Measurements from ENCODE around the gene ABHD3.
A peak's percentile ranks its signal among the peaks of the same experiment; 100 is the strongest.
"Not testable (repeated sequence)": the region's sequence is repeated elsewhere in the genome, so short reads cannot be mapped to it uniquely, and the experiment has no call there.

ABHD3 gene

DNA sequence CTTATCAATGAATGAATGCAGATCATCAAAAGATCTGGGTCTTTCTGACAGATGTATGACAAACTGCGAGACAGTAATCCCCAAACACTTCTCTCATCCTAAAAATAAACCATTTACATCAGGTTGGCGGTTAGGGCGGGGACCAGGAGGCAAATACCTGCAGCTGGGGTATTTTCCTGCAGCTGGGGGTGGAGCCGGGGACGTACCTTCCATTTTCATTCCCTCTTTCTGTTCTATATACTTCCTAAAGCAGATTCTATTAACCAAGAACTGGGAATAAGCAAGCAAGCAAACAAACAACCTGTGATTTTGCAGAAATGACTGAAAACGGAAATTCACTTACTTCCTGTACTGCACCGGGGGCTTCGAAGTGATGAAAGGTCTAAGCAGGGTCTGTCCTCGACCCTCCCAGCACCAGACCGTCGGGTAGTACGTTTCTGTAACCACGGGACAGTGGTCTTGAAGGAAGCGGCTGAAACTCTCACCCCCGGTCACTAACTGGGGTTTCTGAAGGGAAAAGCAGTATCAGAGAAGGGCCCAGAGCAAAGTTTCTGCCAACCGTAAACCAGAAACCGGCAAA lies 1.2 kb downstream of the ABHD3 start:
- DNase-seq (ENCODE audit: low read depth in 2 of 2) = peak in 1 of 2 donors; percentile 2

DNA sequence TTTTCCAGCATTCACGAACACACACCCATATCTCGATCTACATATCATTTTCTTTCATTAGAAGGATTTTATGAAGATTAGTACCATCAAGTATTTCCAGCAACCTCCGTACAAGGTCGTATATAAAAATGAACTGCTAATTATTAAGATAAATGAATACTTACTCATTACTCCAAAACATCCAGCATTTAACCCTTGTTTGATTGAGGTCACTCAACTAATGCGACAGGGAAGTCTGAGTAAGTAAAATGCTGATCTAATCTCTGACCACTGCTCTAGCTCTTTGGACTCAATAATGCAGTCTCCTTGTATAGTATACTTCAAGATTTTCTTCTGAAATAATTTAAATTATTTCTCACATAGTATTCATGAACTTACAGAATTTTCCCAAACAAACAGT lies 2.0 kb downstream of the ABHD3 start:
- no peak for DNase-seq (ENCODE audit: low read depth in 2 of 2)

DNA sequence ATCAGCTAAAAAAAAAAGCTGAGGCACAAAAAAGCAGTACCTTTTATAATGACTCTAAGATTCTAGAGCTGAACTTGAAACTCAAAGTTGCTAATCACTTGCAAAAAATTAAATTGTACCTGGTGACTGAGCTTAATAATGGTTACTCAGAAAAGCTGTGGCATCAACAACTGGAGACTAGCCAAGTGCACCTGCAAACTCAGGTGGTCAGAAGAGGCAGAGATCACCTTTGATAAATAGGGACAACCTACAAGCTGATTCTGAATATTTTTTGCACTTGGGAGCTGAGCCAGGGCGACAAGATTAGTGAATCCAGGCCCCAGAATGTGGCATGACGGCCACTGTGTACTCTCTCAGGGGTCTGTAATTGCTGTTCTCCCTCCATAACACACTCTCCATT lies 3.0 kb downstream of the ABHD3 start:
- no peak for DNase-seq (ENCODE audit: low read depth in 2 of 2)

DNA sequence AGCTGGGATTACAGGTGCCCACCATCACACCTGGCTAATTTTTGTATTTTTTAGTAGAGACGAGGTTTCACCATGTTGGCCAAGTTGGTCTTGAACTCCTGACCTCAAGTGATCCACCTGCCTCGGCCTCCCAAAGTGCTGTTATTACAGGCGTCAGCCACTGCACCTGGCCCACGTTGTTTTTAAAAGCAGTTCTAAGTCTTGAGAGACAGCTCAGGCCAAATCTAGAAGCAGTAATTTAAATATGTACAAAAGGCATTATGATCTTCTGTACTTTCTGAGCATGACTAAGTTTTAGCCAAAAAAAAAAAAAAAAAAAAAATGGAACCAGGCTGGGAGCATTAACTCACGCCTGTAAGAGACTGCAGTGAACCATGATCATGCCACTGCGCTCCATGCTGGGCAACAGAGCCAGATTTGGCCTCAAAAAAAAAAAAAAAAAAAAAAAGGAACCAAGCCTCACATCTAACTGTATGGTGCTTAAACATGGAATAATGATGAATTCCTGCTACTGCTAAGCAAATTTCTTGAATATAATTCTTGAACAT lies 4.0 kb downstream of the ABHD3 start:
- DNase-seq (ENCODE audit: low read depth in 2 of 2) = no peak

DNA sequence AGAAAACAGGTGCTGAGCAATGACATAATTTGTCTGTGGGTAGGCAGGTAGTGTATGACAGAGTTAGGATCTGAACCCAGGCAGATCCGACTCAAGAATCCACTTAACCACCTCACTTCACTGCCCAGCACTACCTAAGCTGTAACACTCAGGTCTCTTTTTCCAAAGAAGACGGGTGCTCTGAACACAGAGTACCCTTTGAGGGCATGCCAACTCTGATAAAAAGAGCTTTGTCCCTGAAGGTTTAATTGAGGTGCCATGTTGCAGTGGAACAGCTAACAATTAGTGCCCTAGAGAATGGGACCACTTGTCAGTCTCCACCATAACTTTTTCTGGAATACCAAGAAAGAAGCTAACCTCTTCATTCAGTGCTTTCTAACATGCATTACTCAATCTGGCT lies 11.3 kb downstream of the ABHD3 start:
- DNase-seq (ENCODE audit: low read depth in 2 of 2) = no peak

DNA sequence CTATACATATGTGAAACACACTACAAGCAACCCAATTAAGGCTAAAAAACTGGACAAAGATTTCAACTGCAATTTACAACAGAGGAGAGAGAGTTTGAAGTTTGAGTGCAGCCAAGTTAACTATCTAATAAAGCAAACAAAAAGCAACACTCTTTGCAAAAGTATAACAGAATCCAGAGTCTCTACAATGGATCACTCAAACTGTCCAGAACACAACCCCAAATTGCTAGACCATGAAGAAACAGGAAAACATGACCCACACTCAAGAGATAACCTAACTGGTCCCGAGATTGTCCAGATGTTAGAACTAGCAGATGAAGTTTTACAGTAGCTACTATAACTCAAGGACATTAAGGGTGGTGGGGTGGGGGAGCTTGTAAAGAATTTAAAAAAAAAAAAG lies 14.8 kb downstream of the ABHD3 start:
- no peak for DNase-seq (ENCODE audit: low read depth in 2 of 2)

DNA sequence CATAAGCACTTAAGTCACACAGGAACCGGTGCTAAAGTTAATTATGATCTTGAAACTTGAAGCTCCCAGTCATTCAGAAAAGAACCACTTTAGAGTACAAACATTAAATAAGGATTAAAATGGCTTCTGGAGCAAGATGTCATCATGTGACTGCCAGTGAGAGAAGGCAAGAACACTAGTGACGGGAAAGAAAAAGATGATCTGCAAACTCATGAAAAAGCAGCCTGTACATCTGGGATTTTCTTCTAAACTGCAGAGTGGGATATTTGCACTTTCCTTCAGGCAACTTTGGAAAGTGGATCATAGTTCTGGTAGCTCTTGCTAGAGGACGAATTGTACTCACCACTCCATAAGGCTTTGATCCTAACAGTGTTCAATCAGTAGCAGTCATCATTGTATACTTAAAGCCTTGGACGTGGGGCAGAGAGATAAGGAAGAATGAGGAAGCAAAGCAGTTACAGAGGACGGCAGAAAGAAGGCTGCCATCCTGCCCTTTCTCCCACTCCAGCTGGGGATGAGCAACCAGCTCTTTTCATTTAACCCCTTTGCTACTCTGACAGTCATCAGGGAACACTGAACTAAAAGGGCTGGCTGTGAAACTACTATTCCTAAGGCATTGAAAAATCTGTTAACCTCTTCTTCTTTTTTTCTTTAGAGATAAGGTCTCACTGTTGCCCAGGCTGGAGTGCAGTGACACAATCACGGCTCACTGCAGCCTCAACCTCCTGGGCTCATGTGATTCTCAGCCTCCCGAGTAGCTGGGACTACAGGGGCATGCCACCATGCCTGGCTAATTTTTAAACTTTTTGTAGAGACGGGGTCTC lies 18.1 kb downstream of the ABHD3 start:
- DNase-seq (ENCODE audit: low read depth in 2 of 2) = no peak

DNA sequence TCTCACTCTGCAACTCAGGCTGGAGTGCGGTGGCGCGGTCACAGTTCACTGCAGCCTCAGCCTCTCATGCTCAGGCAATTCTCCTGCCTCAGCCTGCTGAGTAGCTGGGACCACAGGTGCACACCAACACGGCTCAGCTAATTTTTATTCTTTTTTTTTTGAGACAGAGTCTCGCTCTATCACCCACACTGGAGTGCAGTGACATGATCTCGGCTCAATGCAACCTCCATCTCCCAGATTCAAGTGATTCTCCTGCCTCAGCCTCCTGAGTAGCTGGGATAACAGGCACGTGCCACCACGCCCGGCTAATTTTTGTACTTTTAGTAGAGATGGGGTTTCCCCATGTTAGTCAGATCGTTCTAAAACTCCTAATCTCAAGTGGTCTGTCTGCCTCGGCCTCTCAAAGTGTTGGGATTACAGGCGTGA lies 19.0 kb downstream of the ABHD3 start:
- DNase-seq (ENCODE audit: low read depth in 2 of 2) = not testable (repeated sequence)

DNA sequence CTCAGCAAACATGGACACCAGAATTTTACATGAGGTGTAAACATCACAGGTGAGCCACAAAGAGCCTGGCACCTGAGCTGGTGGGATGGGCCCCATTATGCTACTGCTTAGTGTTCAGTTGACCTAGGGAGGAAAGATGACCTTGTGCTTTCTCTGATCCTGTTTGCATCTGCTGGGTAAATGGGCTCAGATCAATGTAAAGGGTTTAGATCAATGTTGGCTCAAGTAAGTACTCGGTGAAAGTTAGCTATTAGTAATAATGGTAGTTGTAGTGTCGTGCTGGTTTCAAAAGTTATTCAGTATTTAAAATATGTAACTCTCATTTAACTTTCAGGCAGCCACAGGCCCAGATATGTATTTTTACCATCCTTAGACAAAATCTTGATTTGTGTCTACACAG lies 19.8 kb downstream of the ABHD3 start:
- no peak for DNase-seq (ENCODE audit: low read depth in 2 of 2)

DNA sequence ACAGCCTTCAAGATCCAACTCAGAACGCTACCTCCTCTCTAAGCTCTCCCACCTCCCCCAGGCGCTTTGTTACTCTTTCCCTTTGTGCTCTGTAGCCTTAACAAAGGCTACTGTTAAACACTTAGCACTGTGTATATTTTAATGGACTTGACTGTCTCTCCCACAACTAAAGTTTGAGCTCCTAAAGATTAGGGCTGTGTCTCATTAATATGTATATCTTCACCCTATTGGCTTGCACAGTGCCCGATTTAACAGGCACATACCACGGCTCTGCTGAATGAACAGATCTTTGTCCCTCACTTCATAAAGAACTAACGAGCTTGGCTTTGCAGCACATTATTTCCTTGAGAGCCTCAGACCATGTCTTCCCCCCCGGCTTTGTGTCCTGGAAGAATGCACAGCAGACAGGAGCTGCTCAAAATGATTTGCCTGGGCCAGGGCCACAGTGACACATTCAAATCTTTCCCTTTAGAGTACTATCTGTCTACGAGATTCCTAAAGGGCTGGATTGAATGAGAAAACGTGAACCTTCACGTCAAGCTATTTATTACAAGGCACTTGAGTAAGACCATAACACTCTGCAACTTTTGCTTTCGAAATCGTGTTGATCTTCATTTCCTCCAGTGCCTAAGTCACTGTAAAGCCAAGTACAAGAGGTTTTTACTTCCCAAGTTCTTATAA lies 22.1 kb downstream of the ABHD3 start:
- no peak for DNase-seq (ENCODE audit: low read depth in 2 of 2)

DNA sequence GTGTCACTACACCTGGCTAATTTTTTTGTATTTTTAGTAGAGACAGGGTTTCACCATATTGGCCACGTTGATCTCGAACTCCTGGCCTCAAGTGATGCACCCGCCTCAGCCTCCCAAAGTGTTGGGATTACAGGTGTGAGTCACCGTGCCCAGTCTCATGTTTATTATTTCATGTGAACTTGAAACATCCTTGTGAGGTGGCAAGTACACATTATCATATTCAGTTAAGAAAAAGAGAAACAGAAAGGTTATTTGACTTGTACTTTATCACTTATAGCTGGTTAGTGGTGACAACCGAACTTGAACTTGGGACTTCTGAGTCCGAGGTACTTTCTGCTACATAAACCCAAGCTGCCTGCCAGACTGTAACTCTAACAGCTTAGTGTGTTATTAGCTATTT lies 24.4 kb downstream of the ABHD3 start:
- DNase-seq (ENCODE audit: low read depth in 2 of 2) = no peak

DNA sequence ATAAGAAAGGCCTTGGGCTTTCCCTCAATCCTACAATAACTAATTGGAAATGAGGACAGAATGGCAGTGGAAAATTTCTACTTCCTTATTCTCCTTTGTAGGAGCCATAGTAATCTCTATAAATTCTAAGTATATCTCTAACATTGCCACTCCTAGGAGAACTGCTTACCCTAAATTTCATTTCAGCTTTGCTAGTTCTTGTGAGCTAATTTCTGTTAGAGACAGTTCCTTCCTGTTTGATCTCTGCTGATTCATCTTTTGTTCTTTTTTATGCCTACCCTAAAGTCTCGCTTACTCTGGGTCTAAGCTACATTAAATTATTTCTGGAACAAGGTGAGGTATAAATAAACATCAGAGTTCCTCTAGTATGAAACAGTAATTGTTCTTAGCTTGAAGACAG lies 25.7 kb downstream of the ABHD3 start:
- no peak for DNase-seq (ENCODE audit: low read depth in 2 of 2)

DNA sequence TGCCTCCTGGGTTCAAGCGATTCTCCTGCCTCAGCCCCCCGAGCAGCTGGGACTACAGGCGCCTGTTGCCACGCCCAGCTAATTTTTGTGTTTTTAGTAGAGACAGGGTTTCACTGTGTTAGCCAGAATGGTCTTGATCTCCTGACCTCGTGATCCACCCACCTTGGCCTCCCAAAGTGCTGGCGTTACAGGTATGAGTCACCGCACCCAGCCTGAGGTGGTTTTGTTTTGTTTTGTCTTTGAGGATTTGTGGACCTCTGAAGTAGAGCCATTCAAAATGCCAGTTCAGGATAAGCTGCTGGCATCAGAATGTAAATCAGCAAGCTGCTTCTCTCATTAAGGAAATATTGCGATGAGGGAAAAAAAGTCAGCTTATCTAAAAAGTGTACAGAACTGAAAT lies 29.2 kb downstream of the ABHD3 start:
- DNase-seq (ENCODE audit: low read depth in 2 of 2) = not testable (repeated sequence)

DNA sequence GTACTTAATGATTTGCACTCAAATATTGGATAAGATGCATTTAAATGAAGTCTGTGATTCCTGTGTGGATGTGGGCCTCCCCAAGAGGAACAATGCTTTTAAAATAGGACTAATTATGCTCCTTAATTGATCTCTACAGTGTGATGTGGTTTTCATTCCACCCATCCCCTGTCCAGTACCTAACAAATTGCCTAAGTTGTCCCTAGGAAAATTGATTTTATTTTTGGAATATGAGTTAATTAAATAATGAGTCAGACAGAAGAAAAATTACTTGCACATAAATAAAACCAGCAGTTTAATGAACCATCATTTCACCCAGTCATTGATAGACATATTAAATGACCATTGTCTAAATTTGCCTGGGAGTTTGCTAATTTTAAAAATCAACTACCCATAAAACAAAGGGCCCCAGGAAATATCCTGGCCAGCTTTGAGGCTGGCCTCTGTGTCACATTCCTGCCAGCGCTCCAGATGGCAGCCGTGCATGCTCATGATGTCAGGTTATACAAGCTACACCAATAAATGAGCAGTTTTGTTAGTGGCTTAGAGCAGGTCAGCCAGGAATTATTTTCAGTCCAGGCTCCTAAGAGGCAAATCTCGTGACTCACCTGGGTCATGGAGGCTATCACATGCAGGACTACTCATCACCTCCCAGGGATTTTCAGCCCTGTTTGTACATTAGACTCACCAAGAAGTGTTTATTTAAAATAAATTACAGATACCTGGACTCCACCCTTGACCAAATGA lies 31.9 kb downstream of the ABHD3 start:
- DNase-seq (ENCODE audit: low read depth in 2 of 2) = no peak

DNA sequence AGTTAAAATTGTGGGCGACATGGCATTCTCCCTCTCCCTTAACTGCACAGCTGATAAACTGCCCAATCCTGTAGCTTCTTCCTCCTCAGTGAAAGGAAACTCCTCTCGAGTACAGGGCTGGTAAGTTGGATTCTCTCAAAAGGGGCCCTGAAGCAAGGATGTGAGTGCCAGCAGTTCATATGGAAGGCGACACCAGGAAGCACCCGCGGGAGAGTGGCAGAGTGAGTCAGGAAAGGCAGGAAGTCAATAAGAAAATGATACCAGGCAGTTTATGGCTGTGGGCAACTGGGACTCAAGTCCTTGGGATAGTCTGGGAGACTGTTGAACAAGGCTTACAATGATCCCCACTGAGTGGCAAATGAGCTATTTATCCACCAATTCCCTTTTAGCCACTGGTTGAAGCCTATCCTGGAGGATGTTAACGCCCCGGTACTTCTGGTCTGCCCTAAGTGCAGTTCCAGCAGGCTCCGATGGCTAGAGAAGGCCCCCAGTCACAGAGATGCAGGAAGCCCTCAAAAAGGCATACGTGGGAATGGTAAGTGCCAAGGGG lies 34.8 kb downstream of the ABHD3 start:
- no peak for DNase-seq (ENCODE audit: low read depth in 2 of 2)

DNA sequence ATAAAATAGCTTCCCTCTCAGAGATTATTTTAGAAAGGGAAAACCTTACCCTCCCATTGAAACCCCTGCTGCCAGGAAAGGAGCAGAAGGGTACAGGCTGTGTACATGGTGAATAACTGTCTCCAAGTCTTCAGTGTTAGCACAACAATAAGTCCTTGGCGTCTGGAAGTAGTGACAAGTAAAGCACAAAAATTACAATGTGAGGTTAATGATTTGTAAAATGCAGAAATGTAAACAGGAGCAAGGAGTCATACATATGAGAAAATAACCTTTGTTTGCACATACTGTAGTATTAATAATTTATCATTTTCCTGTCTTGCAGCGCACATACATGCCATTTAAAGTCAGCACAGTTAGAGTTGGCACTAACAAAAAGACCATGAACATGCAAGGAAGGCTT lies 40.5 kb downstream of the ABHD3 start:
- DNase-seq (ENCODE audit: low read depth in 2 of 2) = no peak

DNA sequence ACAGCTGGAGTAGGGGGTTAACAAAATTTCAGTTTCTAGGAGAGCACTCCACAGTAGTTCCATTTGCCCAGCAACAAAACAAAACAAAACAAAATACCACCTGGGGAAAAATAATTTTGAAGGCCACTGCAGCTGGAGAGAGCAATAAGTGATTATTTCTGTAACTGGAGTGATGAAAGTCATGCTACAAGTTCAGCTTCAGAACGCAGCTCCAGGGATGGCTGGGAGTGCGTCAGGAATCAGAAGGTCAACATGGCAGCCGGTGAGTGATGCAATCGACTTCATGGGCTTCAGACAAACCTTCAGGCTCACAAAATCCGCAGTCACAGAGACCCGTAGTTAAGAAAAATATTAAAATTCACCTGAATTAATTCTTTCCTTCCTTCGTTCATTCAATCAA lies 41.0 kb downstream of the ABHD3 start:
- no peak for DNase-seq (ENCODE audit: low read depth in 2 of 2)

DNA sequence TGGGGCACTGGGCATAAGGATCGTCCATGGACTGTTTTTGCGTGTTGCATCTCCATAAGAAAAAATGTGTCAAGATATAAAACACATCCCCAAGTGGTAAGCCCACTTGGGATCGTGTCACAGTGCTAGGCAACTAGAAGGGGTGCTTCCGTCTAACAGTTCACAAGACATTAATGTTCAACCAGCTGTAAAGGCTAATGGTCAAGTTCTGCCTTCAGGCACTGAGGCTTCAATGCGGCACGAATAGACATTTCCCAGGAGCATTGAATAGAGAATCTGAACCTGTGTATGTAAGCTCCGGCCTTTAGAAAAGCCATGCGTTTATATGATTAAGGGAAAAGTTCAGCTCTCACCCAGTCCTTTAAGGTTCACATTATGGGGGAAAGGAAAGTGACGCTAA lies 42.0 kb downstream of the ABHD3 start:
- DNase-seq (ENCODE audit: low read depth in 2 of 2) = no peak

DNA sequence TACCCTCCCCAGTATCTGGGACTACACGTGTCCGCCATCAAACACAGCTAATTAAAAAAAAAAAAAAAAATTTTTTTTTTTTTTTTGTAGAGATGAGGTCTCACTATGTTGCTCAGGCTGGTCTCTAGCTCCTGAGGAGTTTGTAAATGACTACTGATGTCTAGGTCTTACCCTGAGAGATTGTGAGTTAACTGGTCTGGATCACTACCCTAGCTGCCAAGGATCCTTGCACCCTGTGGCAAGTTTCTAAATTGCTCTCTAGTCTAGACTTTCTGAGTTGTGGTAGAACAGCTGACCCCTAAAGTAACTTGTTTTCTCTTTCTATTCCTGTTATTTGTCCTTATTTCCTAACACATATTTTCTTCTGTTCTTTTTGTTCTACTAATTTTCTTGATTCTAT lies 44.5 kb downstream of the ABHD3 start:
- DNase-seq (ENCODE audit: low read depth in 2 of 2) = no peak

DNA sequence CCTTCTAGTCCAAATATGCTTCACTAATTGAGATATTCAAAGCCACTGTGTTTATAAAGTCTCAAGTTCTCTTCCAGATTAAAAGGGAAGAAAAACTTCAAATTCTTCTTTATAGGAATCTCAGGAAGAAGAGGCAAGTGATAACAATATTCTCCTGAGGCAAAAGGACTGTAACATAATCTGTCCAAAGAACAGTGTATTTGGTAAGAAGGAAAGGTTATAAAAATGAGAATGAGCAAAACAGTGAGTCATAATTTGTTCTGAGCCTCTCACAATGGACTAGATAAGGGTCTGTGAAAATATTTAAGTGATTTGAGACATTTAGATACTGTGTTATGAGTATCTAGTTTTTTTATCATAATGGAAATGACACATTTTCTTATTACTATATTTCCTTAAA lies 48.2 kb downstream of the ABHD3 start:
- DNase-seq (ENCODE audit: low read depth in 2 of 2) = no peak

DNA sequence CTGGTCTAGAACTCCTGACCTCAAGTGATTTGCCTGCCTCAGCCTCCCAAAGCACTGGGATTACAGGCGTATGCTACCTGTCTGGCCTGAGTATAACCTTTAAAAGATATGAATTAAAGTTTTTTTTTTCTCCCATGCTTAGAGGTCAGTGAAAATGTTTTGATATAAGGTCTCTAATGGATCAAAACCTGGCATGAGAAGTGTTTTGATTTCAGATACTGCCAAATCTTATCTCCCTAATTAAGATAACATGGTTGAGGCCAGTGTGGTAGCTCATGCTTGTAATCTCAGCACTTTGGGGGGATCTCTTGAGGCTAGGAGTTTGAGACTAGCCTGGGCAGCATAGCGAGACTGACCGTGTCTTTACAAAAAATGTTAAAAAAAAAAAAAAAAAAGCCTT lies 51.2 kb downstream of the ABHD3 start:
- no peak for DNase-seq (ENCODE audit: low read depth in 2 of 2)

DNA sequence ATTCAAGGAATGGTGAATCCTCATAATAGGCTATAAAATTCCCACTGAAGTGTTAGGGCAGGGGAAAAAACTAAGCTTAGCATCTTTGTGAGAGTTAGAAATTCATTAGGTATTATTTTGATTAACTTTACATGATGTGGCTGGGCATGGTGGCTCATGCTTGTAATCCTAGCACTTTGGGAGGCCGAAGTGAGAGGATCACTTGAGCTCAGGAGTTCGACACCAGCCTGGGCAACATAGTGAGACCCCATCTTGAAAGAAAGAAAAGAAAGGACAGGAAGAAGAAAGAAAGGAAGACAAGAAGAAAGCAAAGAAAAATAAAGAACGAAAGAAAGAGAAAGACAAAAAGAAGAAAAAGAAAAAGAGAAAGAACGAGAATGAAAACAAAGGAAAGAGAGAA lies 52.5 kb downstream of the ABHD3 start:
- DNase-seq (ENCODE audit: low read depth in 2 of 2) = no peak
